Nephron progenitor cell (in vitro differentiated cells): ENCODE results near the gene CDK4.

Source experiments
- DNase-seq: peaks from one replicate; pipeline ENCODE4 v3.0.0; 2021
- H3K27ac Mint-ChIP-seq: 2 replicates; pipeline ENCODE4 v1.8.0; 2021; ENCODE audit warnings: mild to moderate bottlenecking, moderate library complexity, mixed read lengths
- H3K27me3 Mint-ChIP-seq: 2 replicates; pipeline ENCODE4 v1.8.0; 2021; ENCODE audit warnings: mild to moderate bottlenecking, low read depth, mixed read lengths; ENCODE audit not compliant: poor library complexity
- H3K36me3 Mint-ChIP-seq: 2 replicates; pipeline ENCODE4 v1.8.0; 2021; ENCODE audit warnings: low read depth, mixed read lengths
- H3K4me1 Mint-ChIP-seq: 2 replicates; pipeline ENCODE4 v1.8.0; 2021; ENCODE audit warnings: mixed read lengths
- H3K4me3 Mint-ChIP-seq: 2 replicates; pipeline ENCODE4 v1.8.0; 2021; ENCODE audit warnings: mild to moderate bottlenecking, moderate library complexity, mixed read lengths
- H3K9me3 Mint-ChIP-seq: 2 replicates; pipeline ENCODE4 v1.8.0; 2021; ENCODE audit warnings: mild to moderate bottlenecking, moderate library complexity, mixed read lengths
- TF ChIP-seq, protein P1 (sequence below): fragments of 200-600 bp; sonication (generic); IDR thresholded peaks from 2 replicates; pipeline ENCODE4 v1.5.0; 2021; ENCODE audit warnings: antibody characterized with exemption

The CDK4 gene

GRCh38 chr12:57769594-57769993 lies 17.5 kb upstream of the CDK4 start:
- Mint-ChIP-seq H3K4me1 (peaks cover 46% of the 10 kb centered on the region), H3K27me3 (peaks cover 54% of the 10 kb centered on the region), H3K4me3 (peak overlapping the region; percentile 51), H3K9me3 (no peaks in the 10 kb centered on the region), H3K36me3 (peaks cover 33% of the 10 kb centered on the region), H3K27ac (no peak overlapping the region)
- no peak for DNase-seq
- TF ChIP-seq, protein P1, sequence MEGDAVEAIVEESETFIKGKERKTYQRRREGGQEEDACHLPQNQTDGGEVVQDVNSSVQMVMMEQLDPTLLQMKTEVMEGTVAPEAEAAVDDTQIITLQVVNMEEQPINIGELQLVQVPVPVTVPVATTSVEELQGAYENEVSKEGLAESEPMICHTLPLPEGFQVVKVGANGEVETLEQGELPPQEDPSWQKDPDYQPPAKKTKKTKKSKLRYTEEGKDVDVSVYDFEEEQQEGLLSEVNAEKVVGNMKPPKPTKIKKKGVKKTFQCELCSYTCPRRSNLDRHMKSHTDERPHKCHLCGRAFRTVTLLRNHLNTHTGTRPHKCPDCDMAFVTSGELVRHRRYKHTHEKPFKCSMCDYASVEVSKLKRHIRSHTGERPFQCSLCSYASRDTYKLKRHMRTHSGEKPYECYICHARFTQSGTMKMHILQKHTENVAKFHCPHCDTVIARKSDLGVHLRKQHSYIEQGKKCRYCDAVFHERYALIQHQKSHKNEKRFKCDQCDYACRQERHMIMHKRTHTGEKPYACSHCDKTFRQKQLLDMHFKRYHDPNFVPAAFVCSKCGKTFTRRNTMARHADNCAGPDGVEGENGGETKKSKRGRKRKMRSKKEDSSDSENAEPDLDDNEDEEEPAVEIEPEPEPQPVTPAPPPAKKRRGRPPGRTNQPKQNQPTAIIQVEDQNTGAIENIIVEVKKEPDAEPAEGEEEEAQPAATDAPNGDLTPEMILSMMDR = no peak

DNA sequence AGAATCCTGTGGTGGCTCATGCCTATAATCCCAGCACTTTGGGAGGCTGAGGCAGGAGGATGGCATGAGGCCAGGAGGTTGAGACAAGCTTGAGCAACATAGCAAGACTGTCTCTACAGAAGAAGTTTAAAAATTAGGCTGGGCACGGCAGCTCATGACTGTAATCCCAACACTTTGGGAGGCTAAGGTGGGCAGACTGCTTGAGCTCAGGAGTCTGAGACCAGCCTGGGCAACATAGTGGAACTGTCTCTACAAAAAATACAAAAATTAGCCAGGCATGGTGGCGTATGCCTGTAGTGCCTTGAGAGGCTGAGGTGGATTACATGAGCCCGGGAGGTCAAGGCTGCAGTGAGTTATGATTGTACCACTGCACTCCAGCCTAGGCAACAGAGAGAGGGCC lies 15.8 kb upstream of the CDK4 start:
- H3K27me3 Mint-ChIP-seq = peaks cover 67% of the 10 kb centered on the region
- H3K4me3 Mint-ChIP-seq = no peak overlapping the region
- peaks cover 43% of the 10 kb centered on the region for H3K4me1 Mint-ChIP-seq
- TF ChIP-seq, protein P1 = no peak
- no peak overlapping the region for H3K27ac Mint-ChIP-seq
- peaks cover 33% of the 10 kb centered on the region for H3K36me3 Mint-ChIP-seq
- DNase-seq = no peak
- H3K9me3 Mint-ChIP-seq = peaks cover 4% of the 10 kb centered on the region

GRCh38 chr12:57767305-57767698 lies 15.2 kb upstream of the CDK4 start:
- peaks cover 72% of the 10 kb centered on the region for H3K27me3 Mint-ChIP-seq
- H3K4me1 Mint-ChIP-seq = peaks cover 40% of the 10 kb centered on the region
- DNase-seq = no peak
- peaks cover 33% of the 10 kb centered on the region for H3K36me3 Mint-ChIP-seq
- no peak overlapping the region for H3K4me3 Mint-ChIP-seq
- no peak overlapping the region for H3K27ac Mint-ChIP-seq
- peaks cover 4% of the 10 kb centered on the region for H3K9me3 Mint-ChIP-seq
- TF ChIP-seq, protein P1 = no peak

GRCh38 chr12:57766464-57767304 lies 14.6 kb upstream of the CDK4 start, which contains the start of gene CYP27B1:
Gene CYP27B1 (minus strand): TSS chr12:57767078. CDS start chr12:57767041, 37 bp downstream.
- Mint-ChIP-seq H3K27me3 (peaks cover 76% of the 10 kb centered on the region), H3K9me3 (peaks cover 4% of the 10 kb centered on the region), H3K27ac (no peak within 1 kb of the TSS), H3K4me1 (peaks cover 37% of the 10 kb centered on the region), H3K4me3 (peak within 1 kb of the TSS; percentile 55), H3K36me3 (peaks cover 33% of the 10 kb centered on the region)
- DNase-seq = peak; percentile 23
- TF ChIP-seq, protein P1 = no peak

DNA sequence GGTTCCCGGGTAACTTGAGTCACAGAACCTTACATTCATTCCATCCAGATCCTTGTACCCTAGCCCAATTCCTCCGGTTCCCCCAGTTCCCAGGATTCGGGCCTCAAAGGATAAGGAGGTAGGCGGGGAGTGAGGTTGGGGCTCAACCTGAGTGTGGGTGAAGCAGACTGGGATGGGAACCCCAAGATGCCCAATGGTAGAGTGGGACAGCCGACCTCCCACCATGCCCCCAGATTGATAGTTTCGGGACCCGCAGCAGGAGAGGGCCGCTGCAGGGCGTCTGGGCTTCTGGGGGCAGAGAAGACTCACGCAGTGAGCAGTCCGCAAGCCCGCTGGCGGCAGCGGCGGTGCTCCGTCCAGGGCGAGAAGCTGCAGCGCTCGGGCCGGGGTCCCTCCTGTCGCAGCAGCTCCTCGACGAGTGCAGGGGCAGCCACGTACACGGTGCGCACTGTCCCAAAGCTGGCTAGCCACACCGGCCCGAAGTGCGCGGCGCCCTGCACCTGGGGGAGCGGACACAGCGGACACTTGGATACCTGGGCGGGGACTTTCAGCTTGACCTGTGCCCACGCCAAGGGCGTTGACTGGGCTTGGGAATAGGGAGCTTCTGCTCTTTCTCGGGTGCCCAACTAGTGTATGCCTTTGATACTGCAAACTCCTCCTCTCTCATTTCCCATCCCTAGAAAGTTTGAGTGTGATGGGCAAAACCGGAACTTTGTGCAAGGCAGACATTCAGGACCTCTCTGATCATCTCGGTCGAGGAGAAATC lies 13.8 kb upstream of the CDK4 start:
- peaks cover 33% of the 10 kb centered on the region for H3K36me3 Mint-ChIP-seq
- peak overlapping the region; percentile 55 for H3K4me3 Mint-ChIP-seq
- H3K4me1 Mint-ChIP-seq = peaks cover 29% of the 10 kb centered on the region
- H3K27ac Mint-ChIP-seq = no peak overlapping the region
- peaks cover 83% of the 10 kb centered on the region for H3K27me3 Mint-ChIP-seq
- peaks cover 4% of the 10 kb centered on the region for H3K9me3 Mint-ChIP-seq
- TF ChIP-seq, protein P1 = no peak
- DNase-seq = peak; percentile 31
